Kidney glomerular epithelial cell (primary cell): ENCODE results near the gene RAP1B.
"Not testable (repeated sequence)": the region's sequence is repeated elsewhere in the genome, so short reads cannot be mapped to it uniquely, and the experiment has no call there.

ENCODE experiments used
- DNase-seq: peaks from one replicate; lab custom pipeline; 2025; lab: John Stamatoyannopoulos, UW

The RAP1B gene

GRCh38 chr12:68636268-68636667, 25.6 kb downstream of the RAP1B start:
- DNase-seq: no peak

GRCh38 chr12:68637439-68637838, 26.7 kb downstream of the RAP1B start:
- not testable (repeated sequence) for DNase-seq

- no peak for DNase-seq
Measured at GRCh38 chr12:68638171-68638570, 27.5 kb downstream of the RAP1B start.

- DNase-seq: no peak
Measured at GRCh38 chr12:68638721-68639395, 28.2 kb downstream of the RAP1B start.

- no peak for DNase-seq
Measured at GRCh38 chr12:68639396-68639767, 28.7 kb downstream of the RAP1B start.

GRCh38 chr12:68641138-68641537, 30.4 kb downstream of the RAP1B start:
- no peak for DNase-seq

GRCh38 chr12:68646484-68646883, 35.8 kb downstream of the RAP1B start:
- no peak for DNase-seq

GRCh38 chr12:68647507-68647906, 36.8 kb downstream of the RAP1B start:
- no peak for DNase-seq

GRCh38 chr12:68648179-68648578, 37.5 kb downstream of the RAP1B start:
- no peak for DNase-seq

- no peak for DNase-seq
Measured at GRCh38 chr12:68665016-68665569, 54.4 kb downstream of the RAP1B start.

GRCh38 chr12:68667291-68667690, 56.6 kb downstream of the RAP1B start:
- DNase-seq: no peak

GRCh38 chr12:68667896-68668295, 57.2 kb downstream of the RAP1B start:
- DNase-seq: no peak

GRCh38 chr12:68671179-68671578, 60.5 kb downstream of the RAP1B start:
- no peak for DNase-seq

GRCh38 chr12:68673788-68674187, 63.1 kb downstream of the RAP1B start:
- DNase-seq: no peak

- DNase-seq: no peak
Measured at GRCh38 chr12:68674376-68674775, 63.7 kb downstream of the RAP1B start.

GRCh38 chr12:68675101-68675842, 64.6 kb downstream of the RAP1B start:
- no peak for DNase-seq

- DNase-seq: not testable (repeated sequence)
Measured at GRCh38 chr12:68676854-68677253, 66.2 kb downstream of the RAP1B start.

GRCh38 chr12:68686262-68686594, 75.5 kb downstream of the RAP1B start:
- DNase-seq: no peak

GRCh38 chr12:68686595-68687521, 76.2 kb downstream of the RAP1B start, which contains the start of gene NUP107:
TSS of gene NUP107 (plus strand) at chr12:68686978. CDS start at chr12:68687066, 88 bp downstream.
- peak; percentile 99 for DNase-seq

GRCh38 chr12:68695454-68695853, 84.8 kb downstream of the RAP1B start:
- DNase-seq: no peak

- no peak for DNase-seq
Measured at GRCh38 chr12:68699486-68699885, 88.8 kb downstream of the RAP1B start.
